ENCODE results near the gene ADARB2. TPM values are rescaled to one million over a fixed set of nuclear protein-coding genes. Genes with fewer than 3 reads are reported as not detected.

Gene ADARB2
- total RNA-seq, 2 experiments from 2014 or later, result not detected

DNA sequence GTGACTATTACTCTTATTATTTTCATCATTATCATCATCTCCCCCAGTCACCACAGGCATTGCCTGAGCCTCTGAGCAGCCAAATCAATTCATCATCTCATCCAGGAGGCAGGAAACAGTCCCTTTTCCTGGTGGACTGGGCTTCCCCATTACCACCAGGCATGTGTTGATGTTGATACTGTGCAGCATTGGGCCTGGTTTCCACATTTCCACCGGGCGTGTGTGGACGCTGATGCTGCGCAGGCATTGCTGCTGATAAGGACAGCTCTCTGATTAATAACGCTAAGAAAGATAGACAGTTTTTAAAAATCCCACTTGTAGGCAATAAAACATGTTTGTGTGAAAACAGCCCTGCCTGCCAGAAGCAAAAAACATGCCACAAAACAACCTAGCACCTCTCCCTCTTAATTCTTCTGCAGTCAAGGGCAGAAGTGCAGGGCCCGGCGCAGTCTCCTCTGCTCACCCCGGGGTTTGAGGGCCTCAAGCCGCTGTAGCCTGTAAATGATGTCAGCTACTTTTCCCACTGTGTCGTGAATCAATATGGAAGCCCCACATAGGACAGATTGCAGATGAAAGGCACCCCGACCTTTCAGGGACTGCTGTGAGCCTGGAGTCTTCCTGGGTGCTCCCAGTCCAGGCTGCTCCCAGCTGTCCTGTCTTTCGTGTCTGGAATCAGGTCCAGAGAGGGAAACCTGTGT, 465.1 kb downstream of the ADARB2 start:
- no peak overlapping the region for H3K4me3 Mint-ChIP-seq
- no peaks in the 10 kb centered on the region for H3K4me1 Mint-ChIP-seq
- no peak for DNase-seq
- H3K9me3 Mint-ChIP-seq, result no peaks in the 10 kb centered on the region
- H3K36me3 Mint-ChIP-seq, result no peaks in the 10 kb centered on the region
- H3K27me3 Mint-ChIP-seq, result peaks cover 6% of the 10 kb centered on the region
- no peak overlapping the region for H3K27ac Mint-ChIP-seq

GRCh38 chr10:1270906-1271305, 466.4 kb downstream of the ADARB2 start:
- H3K4me1 Mint-ChIP-seq, result no peaks in the 10 kb centered on the region
- no peak overlapping the region for H3K27ac Mint-ChIP-seq
- H3K4me3 Mint-ChIP-seq, result no peak overlapping the region
- no peaks in the 10 kb centered on the region for H3K9me3 Mint-ChIP-seq
- DNase-seq, result no peak
- no peaks in the 10 kb centered on the region for H3K36me3 Mint-ChIP-seq
- H3K27me3 Mint-ChIP-seq, result no peaks in the 10 kb centered on the region

GRCh38 chr10:1270490-1270889, 466.8 kb downstream of the ADARB2 start:
- Mint-ChIP-seq H3K4me3 (no peak overlapping the region), H3K9me3 (no peaks in the 10 kb centered on the region), H3K27ac (no peak overlapping the region), H3K36me3 (no peaks in the 10 kb centered on the region), H3K4me1 (no peaks in the 10 kb centered on the region), H3K27me3 (no peaks in the 10 kb centered on the region)
- DNase-seq, result no peak

DNA sequence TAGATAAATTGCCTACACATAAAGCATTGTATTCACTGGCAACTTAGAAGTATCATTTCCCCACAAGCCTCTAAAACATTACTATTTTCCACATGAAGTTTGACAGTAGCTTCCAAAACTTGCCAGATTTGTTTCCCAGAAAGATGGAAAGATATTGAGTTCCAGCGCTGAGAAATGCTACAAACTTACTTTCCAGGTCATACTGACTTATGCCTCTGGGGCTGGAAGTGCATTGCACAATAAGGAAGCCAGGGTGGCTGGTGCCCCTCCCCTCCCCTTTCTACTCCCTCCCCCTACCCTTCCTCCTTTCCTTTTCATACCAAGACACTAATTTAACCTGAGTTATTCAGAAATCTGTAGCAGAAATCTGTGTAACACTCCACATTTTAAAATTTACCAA, 468.5 kb downstream of the ADARB2 start:
- H3K27me3 Mint-ChIP-seq, result no peaks in the 10 kb centered on the region
- no peaks in the 10 kb centered on the region for H3K4me1 Mint-ChIP-seq
- no peak for DNase-seq
- H3K36me3 Mint-ChIP-seq, result no peaks in the 10 kb centered on the region
- no peak overlapping the region for H3K4me3 Mint-ChIP-seq
- no peak overlapping the region for H3K27ac Mint-ChIP-seq
- no peaks in the 10 kb centered on the region for H3K9me3 Mint-ChIP-seq

GRCh38 chr10:1267568-1267967, 469.8 kb downstream of the ADARB2 start:
- no peaks in the 10 kb centered on the region for H3K9me3 Mint-ChIP-seq

GRCh38 chr10:1267148-1267547, 470.2 kb downstream of the ADARB2 start:
- H3K27me3 Mint-ChIP-seq, result peaks cover 4% of the 10 kb centered on the region
- H3K4me3 Mint-ChIP-seq, result no peak overlapping the region
- H3K27ac Mint-ChIP-seq, result no peak overlapping the region
- H3K36me3 Mint-ChIP-seq, result no peaks in the 10 kb centered on the region
- DNase-seq, result no peak
- H3K9me3 Mint-ChIP-seq, result no peaks in the 10 kb centered on the region
- no peaks in the 10 kb centered on the region for H3K4me1 Mint-ChIP-seq

More at GRCh38 chr10:1267568-1267967, 469.8 kb downstream of the ADARB2 start:
- H3K4me3 Mint-ChIP-seq, result no peak overlapping the region
- DNase-seq, result no peak
- no peak overlapping the region for H3K27ac Mint-ChIP-seq
- H3K27me3 Mint-ChIP-seq, result peaks cover 4% of the 10 kb centered on the region
- no peaks in the 10 kb centered on the region for H3K36me3 Mint-ChIP-seq
- no peaks in the 10 kb centered on the region for H3K4me1 Mint-ChIP-seq

- peaks cover 2% of the 10 kb centered on the region for H3K9me3 Mint-ChIP-seq
- peaks cover 4% of the 10 kb centered on the region for H3K27me3 Mint-ChIP-seq
- no peak for DNase-seq
- H3K27ac Mint-ChIP-seq, result no peak overlapping the region
- H3K4me1 Mint-ChIP-seq, result no peaks in the 10 kb centered on the region
- H3K36me3 Mint-ChIP-seq, result no peaks in the 10 kb centered on the region
- no peak overlapping the region for H3K4me3 Mint-ChIP-seq
Observed at GRCh38 chr10:1266033-1266802, 471.1 kb downstream of the ADARB2 start.

GRCh38 chr10:1264001-1264400, 473.3 kb downstream of the ADARB2 start:
- no peak for DNase-seq
- Mint-ChIP-seq H3K9me3 (peaks cover 2% of the 10 kb centered on the region), H3K4me1 (no peaks in the 10 kb centered on the region), H3K36me3 (no peaks in the 10 kb centered on the region), H3K27me3 (peaks cover 11% of the 10 kb centered on the region), H3K4me3 (no peak overlapping the region), H3K27ac (no peak overlapping the region)

DNA sequence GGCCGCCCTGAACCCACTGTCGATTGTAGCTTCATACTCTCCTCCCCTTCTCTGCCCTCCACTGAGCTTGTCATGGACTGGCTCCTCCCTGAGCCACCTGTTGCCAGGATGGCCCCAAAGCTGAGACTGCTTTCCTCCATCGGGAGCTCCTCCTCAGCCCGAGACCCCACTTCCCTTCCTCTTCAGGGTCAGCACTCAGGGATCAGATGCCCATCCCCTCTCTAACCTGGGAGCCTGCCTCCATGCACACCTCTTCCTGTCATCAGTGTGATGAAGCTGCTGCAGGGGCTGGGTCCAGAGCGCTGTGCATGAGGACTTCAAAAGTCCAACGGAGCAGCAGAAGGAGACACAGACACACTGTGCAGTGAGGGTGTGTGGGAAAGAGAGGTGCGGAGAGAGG, 480.1 kb downstream of the ADARB2 start:
- no peak for DNase-seq
- Mint-ChIP-seq H3K36me3 (peaks cover 7% of the 10 kb centered on the region), H3K27me3 (peaks cover 64% of the 10 kb centered on the region), H3K27ac (no peak overlapping the region), H3K4me1 (peaks cover 11% of the 10 kb centered on the region), H3K4me3 (no peak overlapping the region), H3K9me3 (peaks cover 12% of the 10 kb centered on the region)

- H3K27me3 Mint-ChIP-seq, result peaks cover 68% of the 10 kb centered on the region
- peaks cover 11% of the 10 kb centered on the region for H3K9me3 Mint-ChIP-seq
- H3K36me3 Mint-ChIP-seq, result peaks cover 7% of the 10 kb centered on the region
- H3K27ac Mint-ChIP-seq, result no peak overlapping the region
- no peak for DNase-seq
- no peak overlapping the region for H3K4me3 Mint-ChIP-seq
- H3K4me1 Mint-ChIP-seq, result peaks cover 12% of the 10 kb centered on the region
Observed at GRCh38 chr10:1256432-1256725, 480.9 kb downstream of the ADARB2 start.

- no peak for DNase-seq
- H3K4me1 Mint-ChIP-seq, result peaks cover 12% of the 10 kb centered on the region
- no peak overlapping the region for H3K27ac Mint-ChIP-seq
- no peak overlapping the region for H3K4me3 Mint-ChIP-seq
- H3K9me3 Mint-ChIP-seq, result peaks cover 11% of the 10 kb centered on the region
- H3K36me3 Mint-ChIP-seq, result peaks cover 7% of the 10 kb centered on the region
- peaks cover 74% of the 10 kb centered on the region for H3K27me3 Mint-ChIP-seq
Observed at GRCh38 chr10:1255600-1256431, 481.5 kb downstream of the ADARB2 start.

DNA sequence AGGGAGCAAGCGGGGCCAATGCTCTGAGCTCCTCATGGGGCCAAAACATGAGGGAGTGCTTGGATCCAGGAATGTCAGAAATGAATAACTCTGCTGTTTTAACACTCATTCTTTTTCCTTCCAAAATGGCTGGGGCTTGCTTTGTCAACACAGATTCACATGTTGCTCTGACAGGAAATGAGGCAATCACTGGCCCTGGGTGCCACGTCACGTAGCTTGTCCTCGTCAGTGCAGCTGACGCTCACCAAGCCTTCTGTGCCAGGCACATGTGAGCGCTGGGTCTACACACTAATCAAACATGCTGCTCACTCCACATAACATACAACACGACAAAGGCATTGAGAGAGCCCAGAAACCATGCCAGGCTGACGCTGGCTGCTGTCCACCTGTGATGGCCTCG, 482.2 kb downstream of the ADARB2 start:
- H3K27ac Mint-ChIP-seq, result no peak overlapping the region
- H3K4me3 Mint-ChIP-seq, result no peak overlapping the region
- peaks cover 7% of the 10 kb centered on the region for H3K36me3 Mint-ChIP-seq
- DNase-seq, result no peak
- peaks cover 11% of the 10 kb centered on the region for H3K9me3 Mint-ChIP-seq
- H3K4me1 Mint-ChIP-seq, result peaks cover 12% of the 10 kb centered on the region
- peaks cover 81% of the 10 kb centered on the region for H3K27me3 Mint-ChIP-seq

DNA sequence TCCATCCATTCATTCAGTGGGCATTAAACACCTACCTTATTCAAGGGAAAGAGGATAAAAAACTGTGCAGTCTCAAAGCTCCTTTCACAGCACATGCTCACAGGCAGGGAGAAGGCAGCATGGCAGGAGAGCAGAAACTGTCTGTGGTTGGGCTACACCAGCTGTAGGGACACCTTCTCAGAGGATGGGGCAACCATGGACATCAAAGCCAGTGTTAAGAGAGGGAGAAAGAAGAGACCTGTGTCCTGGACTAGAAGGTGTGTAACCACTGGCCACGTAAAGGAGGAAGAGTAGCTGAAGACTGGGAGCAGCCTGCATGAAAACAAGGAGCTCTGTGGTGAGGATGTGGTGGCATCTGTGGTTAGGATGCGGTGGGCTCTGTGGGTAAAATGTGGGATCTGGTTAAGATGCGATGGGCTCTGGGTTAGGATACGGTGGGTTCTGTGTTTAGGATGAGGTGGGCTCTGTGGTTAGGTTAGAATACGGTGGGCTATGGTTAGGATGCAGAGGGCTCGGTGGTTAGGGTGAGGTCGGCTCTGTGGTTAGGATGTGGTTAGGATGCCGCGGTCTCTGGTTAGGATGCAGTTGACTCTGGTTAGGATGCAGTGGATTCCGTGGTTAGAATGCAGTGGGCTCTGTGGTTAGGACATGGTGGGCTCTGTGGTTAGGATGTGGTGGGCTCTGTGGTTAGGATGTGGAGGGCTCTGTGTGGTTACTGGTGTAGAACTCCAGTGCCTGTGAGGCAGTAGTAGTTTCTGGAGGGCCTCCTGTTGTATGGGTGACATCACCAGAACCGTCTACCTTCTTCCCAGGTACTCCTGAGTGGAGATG, 483.6 kb downstream of the ADARB2 start:
- peaks cover 84% of the 10 kb centered on the region for H3K27me3 Mint-ChIP-seq
- H3K27ac Mint-ChIP-seq, result peak overlapping the region; percentile 84
- H3K4me3 Mint-ChIP-seq, result peak overlapping the region; percentile 8
- no peak for DNase-seq
- peaks cover 7% of the 10 kb centered on the region for H3K36me3 Mint-ChIP-seq
- H3K9me3 Mint-ChIP-seq, result peaks cover 11% of the 10 kb centered on the region
- peaks cover 12% of the 10 kb centered on the region for H3K4me1 Mint-ChIP-seq

GRCh38 chr10:1251769-1252168, 485.6 kb downstream of the ADARB2 start:
- Mint-ChIP-seq H3K9me3 (peaks cover 11% of the 10 kb centered on the region), H3K4me3 (no peak overlapping the region), H3K27me3 (peaks cover 84% of the 10 kb centered on the region), H3K27ac (no peak overlapping the region), H3K4me1 (peaks cover 12% of the 10 kb centered on the region), H3K36me3 (peaks cover 7% of the 10 kb centered on the region)
- DNase-seq, result no peak
